HEK293T (cell line): ENCODE data around the gene MRPL33.

Experiments
- ARNT ChIP-seq: fragments of 450-650 bp; IDR thresholded peaks from 2 replicates; pipeline ENCODE4 v1.6.1; 2017; ENCODE audit warnings: mild to moderate bottlenecking
- BHLHE40 ChIP-seq: fragments of 450-650 bp; IDR thresholded peaks from 2 replicates; pipeline ENCODE4 v1.6.1; 2016; ENCODE audit warnings: mild to moderate bottlenecking, moderate library complexity, borderline replicate concordance
- CTBP1 ChIP-seq: fragments of 450-650 bp; IDR thresholded peaks from 2 replicates; pipeline ENCODE4 v1.6.1; 2016; ENCODE audit warnings: borderline replicate concordance
- ELF4 ChIP-seq: fragments of 450-650 bp; IDR thresholded peaks from 2 replicates; pipeline ENCODE4 v1.6.1; 2017; ENCODE audit warnings: antibody characterized with exemption
- FOXA1 ChIP-seq: fragments of 450-650 bp; IDR thresholded peaks from 2 replicates; pipeline ENCODE4 v1.6.1; 2016; ENCODE audit warnings: mild to moderate bottlenecking
- FOXK2 ChIP-seq: fragments of 450-650 bp; IDR thresholded peaks from 2 replicates; pipeline ENCODE4 v1.6.1; 2016; ENCODE audit warnings: mild to moderate bottlenecking
- NFRKB ChIP-seq: fragments of 450-650 bp; IDR thresholded peaks from 2 replicates; pipeline ENCODE4 v1.6.1; 2016; ENCODE audit warnings: mild to moderate bottlenecking, moderate library complexity
- SP1 ChIP-seq: fragments of 450-650 bp; IDR thresholded peaks from 2 replicates; pipeline ENCODE4 v1.6.1; 2017
- SUZ12 ChIP-seq: fragments of 450-650 bp; IDR thresholded peaks from 2 replicates; pipeline ENCODE4 v1.6.1; 2016; ENCODE audit warnings: mild to moderate bottlenecking
- ZNF384 ChIP-seq: fragments of 450-650 bp; IDR thresholded peaks from 2 replicates; pipeline ENCODE4 v1.6.1; 2016
- TF ChIP-seq, protein P1 (sequence below): fragments of 450-650 bp; IDR thresholded peaks from 2 replicates; pipeline ENCODE4 v1.6.1; 2016

GRCh38 chr2:27756091-27756490 is 15.4 kb upstream of the MRPL33 start:
- TF ChIP-seq FOXK2, result no peak
- no peak for TF ChIP-seq FOXA1
- TF ChIP-seq ARNT, result no peak
- no peak for TF ChIP-seq NFRKB
- no peak for TF ChIP-seq SP1
- TF ChIP-seq BHLHE40, result no peak
- TF ChIP-seq, protein P1, sequence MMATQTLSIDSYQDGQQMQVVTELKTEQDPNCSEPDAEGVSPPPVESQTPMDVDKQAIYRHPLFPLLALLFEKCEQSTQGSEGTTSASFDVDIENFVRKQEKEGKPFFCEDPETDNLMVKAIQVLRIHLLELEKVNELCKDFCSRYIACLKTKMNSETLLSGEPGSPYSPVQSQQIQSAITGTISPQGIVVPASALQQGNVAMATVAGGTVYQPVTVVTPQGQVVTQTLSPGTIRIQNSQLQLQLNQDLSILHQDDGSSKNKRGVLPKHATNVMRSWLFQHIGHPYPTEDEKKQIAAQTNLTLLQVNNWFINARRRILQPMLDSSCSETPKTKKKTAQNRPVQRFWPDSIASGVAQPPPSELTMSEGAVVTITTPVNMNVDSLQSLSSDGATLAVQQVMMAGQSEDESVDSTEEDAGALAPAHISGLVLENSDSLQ, result no peak
- no peak for TF ChIP-seq ZNF384
- TF ChIP-seq SUZ12, result no peak
- TF ChIP-seq CTBP1, result no peak
- TF ChIP-seq ELF4, result no peak
